ENCODE results near the gene TMEM184B.
"Not testable (repeated sequence)": the region's sequence is repeated elsewhere in the genome, so short reads cannot be mapped to it uniquely, and the experiment has no call there.

Gene TMEM184B

GRCh38 chr22:38184788-38185187 lies 88.0 kb downstream of the TMEM184B start:
- no peak for TF ChIP-seq CTCF (conservative IDR thresholded peaks at IDR 0.05; ENCODE audit: low read depth, low read length)
- H3K4me3 ChIP-seq (ENCODE audit: low read length): no peak overlapping the region
- DNase-seq (ENCODE audit: low read depth): no peak

GRCh38 chr22:38181453-38182200 lies 91.2 kb downstream of the TMEM184B start, which contains the start of gene PLA2G6:
TSS of gene PLA2G6 (minus strand) at chr22:38181830. CDS start at chr22:38169426, 12,404 bp downstream.
- no peak for TF ChIP-seq CTCF (conservative IDR thresholded peaks at IDR 0.05; ENCODE audit: low read depth, low read length)
- peak within 1 kb of the TSS; percentile 64 for H3K4me3 ChIP-seq (ENCODE audit: low read length)
- DNase-seq (ENCODE audit: low read depth): peak; percentile 96

GRCh38 chr22:38180841-38181452 lies 91.9 kb downstream of the TMEM184B start:
- no peak for DNase-seq (ENCODE audit: low read depth)
- H3K4me3 ChIP-seq (ENCODE audit: low read length): peak overlapping the region; percentile 64
- no peak for TF ChIP-seq CTCF (conservative IDR thresholded peaks at IDR 0.05; ENCODE audit: low read depth, low read length)

GRCh38 chr22:38178605-38178937 lies 94.2 kb downstream of the TMEM184B start:
- DNase-seq (ENCODE audit: low read depth); H3K4me3 ChIP-seq (ENCODE audit: low read length): not testable (repeated sequence)

GRCh38 chr22:38177926-38178604 lies 94.7 kb downstream of the TMEM184B start:
- DNase-seq (ENCODE audit: low read depth): peak; percentile 84
- no peak for TF ChIP-seq CTCF (conservative IDR thresholded peaks at IDR 0.05; ENCODE audit: low read depth, low read length)
- no peak overlapping the region for H3K4me3 ChIP-seq (ENCODE audit: low read length)

GRCh38 chr22:38177571-38177925 lies 95.3 kb downstream of the TMEM184B start:
- not testable (repeated sequence) for H3K4me3 ChIP-seq (ENCODE audit: low read length)

GRCh38 chr22:38177044-38177443 lies 95.8 kb downstream of the TMEM184B start:
- no peak for TF ChIP-seq CTCF (conservative IDR thresholded peaks at IDR 0.05; ENCODE audit: low read depth, low read length)
- no peak for DNase-seq (ENCODE audit: low read depth)
- no peak overlapping the region for H3K4me3 ChIP-seq (ENCODE audit: low read length)

More at GRCh38 chr22:38177571-38177925, 95.3 kb downstream of the TMEM184B start:
- not testable (repeated sequence) for DNase-seq (ENCODE audit: low read depth)

All from retinal pigment epithelial cell (primary cell).